Activated CD8-positive, alpha-beta memory T cell treated with anti-CD3 and anti-CD28 coated beads, Interleukin-2, amount 50 U/mL, for 24 hours (primary cell): ENCODE measurements around the gene PCDHGA10.
"Not testable (repeated sequence)": the region's sequence is repeated elsewhere in the genome, so short reads cannot be mapped to it uniquely, and the experiment has no call there.

Experiments
- DNase-seq: peaks from one replicate; pipeline ENCODE4 v3.0.0-alpha.2; 2020; ENCODE audit errors: extremely low read depth

Gene PCDHGA10

DNA sequence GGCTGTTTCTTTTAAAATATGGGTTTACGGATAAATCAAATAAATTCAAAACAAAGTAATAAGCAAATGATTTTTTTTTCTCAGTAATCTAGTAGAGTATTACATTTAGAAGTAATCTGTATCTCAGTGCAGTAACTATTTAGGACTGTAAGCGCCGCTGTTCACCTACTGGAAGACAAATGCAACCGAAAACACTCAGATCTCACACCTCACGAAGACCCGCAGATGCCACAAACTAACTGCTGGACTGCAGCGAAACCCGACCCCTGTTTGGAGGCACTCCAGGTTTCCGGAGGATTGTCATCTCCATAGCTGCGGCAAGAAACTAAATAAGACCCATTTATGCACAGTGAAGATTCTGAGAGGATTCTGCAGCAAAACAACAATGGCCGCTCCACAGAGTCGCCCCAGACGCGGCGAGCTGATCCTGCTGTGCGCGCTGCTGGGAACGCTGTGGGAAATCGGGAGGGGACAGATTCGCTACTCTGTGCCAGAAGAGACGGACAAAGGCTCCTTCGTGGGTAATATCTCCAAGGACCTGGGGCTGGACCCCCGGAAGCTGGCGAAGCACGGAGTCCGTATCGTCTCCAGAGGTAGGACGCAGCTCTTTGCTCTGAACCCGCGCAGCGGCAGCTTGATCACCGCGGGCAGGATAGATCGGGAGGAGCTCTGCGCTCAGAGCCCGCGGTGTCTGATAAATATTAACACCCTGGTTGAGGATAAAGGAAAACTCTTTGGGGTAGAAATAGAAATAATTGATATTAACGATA is 20.2 kb upstream of the PCDHGA10 start, which contains the start of gene PCDHGA8:
Gene PCDHGA8, plus strand, starts transcription at position 205 of the 770 bp plus-strand sequence. Its CDS starts 181 bp downstream, at position 386.
- DNase-seq = no peak

DNA sequence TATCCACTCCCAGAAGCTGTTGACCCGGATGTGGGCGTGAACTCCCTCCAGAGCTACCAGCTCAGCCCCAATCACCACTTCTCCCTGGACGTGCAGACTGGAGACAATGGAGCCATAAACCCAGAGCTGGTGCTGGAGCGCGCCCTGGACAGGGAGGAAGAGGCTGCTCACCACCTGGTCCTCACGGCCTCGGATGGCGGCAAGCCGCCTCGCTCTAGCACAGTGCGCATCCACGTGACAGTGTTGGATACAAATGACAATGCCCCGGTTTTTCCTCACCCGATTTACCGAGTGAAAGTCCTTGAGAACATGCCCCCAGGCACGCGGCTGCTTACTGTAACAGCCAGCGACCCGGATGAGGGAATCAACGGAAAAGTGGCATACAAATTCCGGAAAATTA is 19.5 kb upstream of the PCDHGA10 start:
- no peak for DNase-seq

DNA sequence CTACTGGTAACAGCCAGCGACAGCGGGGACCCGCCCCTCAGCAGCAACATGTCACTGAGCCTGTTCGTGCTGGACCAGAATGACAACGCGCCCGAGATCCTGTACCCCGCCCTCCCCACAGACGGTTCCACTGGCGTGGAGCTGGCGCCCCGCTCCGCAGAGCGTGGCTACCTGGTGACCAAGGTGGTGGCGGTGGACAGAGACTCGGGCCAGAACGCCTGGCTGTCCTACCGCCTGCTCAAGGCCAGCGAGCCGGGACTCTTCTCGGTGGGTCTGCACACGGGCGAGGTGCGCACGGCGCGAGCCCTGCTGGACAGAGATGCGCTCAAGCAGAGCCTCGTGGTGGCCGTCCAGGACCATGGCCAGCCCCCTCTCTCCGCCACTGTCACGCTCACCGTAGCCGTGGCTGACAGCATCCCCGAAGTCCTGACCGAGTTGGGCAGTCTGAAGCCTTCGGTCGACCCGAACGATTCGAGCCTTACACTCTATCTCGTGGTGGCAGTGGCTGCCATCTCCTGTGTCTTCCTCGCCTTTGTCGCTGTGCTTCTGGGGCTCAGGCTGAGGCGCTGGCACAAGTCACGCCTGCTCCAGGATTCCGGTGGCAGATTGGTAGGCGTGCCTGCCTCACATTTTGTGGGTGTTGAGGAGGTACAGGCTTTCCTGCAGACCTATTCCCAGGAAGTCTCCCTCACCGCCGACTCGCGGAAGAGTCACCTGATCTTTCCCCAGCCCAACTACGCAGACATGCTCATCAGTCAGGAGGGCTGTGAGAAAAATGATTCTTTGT is 18.2 kb upstream of the PCDHGA10 start:
- DNase-seq = not testable (repeated sequence)

DNA sequence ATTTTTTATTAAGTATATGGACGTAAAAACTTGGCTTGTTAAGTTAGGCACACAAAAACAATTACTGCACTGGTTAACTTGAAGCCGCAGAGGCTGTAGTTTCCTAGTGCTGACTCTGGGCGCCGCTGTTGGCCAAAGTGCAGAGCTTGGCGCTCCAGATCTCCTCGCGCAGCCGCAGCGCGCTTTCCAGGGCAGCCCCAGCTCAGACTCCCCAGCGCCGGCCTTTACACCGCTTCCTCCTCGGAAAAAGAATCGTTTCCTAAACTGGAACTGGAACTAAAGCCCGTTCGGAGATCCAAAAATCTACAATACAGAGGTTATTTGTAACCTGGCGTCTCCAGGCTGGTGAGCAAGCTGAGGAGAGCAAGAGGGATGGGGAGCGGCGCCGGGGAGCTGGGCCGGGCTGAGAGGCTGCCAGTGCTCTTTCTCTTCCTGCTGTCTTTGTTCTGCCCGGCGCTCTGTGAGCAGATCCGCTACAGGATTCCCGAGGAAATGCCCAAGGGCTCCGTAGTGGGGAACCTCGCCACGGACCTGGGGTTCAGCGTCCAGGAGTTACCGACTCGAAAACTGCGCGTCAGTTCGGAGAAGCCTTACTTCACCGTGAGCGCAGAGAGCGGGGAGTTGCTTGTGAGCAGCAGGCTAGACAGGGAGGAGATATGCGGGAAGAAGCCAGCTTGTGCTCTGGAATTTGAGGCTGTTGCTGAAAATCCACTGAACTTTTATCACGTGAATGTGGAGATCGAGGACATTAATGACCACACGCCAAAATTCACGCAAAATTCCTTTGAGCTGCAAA is 14.8 kb upstream of the PCDHGA10 start, which contains the start of gene PCDHGB5:
Gene PCDHGB5, plus strand, starts transcription at position 192 of the 796 bp plus-strand sequence. Its CDS starts 181 bp downstream, at position 373.
- not testable (repeated sequence) for DNase-seq

DNA sequence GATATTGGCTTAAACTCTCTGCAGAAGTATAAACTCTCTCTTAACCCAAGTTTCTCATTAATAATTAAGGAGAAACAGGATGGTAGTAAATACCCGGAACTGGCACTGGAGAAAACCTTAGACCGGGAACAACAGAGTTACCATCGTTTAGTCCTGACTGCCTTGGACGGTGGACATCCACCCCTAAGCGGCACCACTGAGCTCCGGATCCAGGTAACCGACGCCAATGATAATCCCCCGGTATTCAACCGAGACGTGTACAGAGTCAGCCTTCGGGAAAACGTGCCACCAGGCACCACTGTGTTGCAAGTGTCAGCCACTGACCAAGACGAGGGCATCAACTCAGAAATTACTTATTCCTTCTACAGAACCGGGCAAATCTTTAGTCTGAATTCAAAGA is 14.2 kb upstream of the PCDHGA10 start:
- DNase-seq = no peak

DNA sequence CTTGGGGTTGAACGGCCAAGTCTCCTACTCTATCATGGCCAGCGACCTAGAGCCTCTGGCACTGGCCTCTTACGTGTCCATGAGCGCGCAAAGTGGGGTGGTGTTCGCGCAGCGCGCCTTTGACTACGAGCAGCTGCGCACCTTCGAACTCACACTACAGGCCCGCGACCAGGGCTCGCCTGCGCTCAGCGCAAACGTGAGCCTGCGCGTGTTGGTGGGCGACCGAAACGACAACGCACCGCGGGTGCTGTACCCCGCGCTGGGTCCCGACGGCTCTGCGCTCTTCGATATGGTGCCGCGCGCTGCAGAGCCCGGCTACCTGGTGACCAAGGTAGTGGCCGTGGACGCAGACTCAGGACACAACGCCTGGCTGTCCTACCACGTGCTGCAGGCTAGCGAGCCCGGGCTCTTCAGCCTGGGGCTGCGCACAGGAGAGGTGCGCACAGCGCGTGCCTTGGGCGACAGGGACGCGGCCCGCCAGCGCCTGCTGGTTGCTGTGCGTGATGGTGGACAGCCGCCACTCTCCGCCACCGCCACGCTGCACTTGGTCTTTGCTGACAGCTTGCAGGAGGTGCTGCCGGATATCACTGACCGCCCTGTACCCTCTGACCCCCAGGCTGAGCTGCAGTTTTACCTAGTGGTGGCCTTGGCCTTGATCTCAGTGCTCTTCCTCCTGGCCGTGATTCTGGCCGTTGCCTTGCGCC is 13.1 kb upstream of the PCDHGA10 start:
- DNase-seq = no peak

DNA sequence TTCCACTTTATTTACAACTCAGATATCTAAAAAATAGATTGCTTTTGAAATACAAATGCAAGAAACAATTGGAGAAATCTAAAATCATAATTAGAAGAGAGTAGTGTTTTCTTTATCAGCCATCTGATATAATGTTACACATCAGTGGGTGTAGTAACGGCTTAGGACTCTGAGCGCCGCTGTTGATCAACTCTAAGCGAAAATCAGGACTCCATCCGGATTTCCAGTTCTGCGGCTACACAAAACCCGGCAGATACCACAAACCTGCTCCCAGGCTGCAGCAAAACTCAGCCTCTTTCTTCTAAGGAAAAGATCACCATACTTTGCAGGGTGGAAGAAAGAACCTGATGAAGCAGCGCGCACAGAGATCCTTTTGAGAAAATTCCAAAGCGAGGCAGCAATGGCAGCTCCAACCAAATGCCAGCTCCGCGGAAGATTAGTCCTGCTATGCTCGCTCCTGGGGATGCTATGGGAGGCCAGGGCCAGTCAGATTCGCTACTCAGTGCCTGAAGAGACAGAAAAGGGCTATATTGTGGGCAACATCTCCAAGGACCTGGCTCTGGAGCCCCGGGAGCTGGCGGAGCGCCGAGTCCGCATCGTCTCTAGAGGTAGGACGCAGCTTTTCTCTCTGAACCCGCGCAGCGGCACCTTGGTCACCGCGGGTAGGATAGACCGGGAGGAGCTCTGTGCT is 10.1 kb upstream of the PCDHGA10 start, which contains the start of gene PCDHGA9:
Gene PCDHGA9, plus strand, starts transcription at position 226 of the 691 bp plus-strand sequence. Its CDS starts 175 bp downstream, at position 401.
- DNase-seq = no peak

DNA sequence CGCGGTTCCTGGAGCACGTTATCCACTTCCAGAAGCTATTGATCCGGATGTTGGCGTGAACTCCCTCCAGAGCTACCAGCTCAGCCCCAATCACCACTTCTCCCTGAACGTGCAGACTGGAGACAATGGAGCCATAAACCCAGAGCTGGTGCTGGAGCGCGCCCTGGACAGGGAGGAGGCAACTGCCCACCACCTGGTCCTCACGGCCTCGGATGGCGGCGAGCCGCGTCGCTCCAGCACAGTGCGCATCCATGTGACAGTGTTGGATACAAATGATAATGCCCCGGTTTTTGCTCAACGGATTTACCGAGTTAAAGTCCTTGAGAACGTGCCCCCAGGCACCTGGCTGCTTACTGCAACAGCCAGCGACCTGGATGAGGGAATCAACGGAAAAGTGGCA is 9.4 kb upstream of the PCDHGA10 start:
- no peak for DNase-seq

DNA sequence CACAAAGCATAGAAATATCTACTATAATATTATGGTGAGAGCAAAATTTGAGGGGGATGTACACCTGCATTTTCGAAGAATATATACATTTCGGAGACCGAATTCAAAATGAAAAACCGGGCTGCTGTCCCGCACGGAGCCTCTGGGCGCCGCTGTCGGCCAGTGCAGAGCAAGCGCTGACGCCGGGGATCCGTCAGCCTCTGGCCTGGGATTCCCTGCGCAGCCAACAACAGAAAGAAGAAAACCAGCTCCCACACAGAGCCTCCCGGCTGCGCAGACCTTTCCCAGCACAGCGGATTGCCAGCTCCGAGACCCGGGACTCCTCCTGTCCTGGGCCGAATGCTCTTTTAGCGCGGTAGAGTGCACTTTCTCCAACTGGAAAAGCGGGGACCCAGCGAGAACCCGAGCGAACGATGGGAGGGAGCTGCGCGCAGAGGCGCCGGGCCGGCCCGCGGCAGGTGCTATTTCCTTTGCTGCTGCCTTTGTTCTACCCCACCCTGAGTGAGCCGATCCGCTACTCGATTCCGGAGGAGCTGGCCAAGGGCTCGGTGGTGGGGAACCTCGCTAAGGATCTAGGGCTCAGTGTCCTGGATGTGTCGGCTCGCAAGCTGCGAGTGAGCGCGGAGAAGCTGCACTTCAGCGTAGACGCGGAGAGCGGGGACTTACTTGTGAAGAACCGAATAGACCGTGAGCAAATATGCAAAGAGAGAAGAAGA is 4.8 kb upstream of the PCDHGA10 start, which contains the start of gene PCDHGB6:
Gene PCDHGB6, plus strand, starts transcription at position 232 of the 716 bp plus-strand sequence. Its CDS starts 182 bp downstream, at position 414.
- DNase-seq = not testable (repeated sequence)

DNA sequence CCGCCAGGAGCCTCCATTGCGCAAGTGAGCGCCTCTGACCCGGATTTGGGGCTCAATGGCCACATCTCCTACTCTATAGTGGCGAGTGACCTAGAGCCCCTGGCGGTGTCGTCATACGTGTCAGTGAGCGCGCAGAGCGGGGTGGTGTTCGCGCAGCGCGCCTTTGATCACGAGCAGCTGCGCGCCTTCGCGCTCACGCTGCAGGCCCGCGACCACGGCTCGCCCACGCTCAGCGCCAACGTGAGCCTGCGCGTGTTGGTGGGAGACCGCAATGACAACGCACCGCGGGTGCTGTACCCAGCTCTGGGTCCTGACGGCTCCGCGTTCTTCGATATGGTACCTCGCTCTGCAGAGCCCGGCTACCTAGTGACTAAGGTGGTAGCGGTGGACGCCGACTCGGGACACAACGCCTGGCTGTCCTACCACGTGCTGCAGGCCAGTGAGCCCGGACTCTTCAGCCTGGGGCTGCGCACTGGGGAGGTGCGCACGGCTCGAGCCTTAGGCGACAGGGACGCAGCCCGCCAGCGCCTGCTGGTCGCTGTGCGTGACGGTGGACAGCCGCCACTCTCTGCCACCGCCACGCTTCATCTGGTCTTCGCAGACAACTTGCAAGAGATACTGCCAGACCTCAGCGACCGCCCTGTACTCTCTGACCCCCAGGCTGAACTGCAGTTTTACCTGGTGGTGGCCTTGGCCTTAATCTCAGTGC is 3.0 kb upstream of the PCDHGA10 start:
- DNase-seq = no peak

DNA sequence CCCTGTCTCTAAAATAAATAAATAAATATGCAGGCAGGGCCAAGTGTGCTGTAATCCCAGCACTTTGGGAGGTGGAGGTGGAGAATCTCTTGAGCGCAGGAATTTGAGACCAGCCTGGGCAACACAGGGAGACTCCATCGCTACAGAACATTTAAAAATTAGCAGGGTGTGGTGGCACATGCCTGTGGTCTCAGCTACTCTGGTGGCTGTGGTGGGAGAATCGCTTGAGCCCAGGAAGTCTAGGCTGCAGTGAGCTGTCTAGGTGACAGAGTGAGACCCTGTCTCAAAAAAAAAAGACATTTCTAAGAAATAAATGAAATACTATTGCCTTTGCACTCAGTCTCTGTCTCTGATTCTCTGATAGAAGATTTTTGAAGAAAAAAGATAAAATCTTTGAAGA is 1.2 kb upstream of the PCDHGA10 start:
- DNase-seq = no peak

DNA sequence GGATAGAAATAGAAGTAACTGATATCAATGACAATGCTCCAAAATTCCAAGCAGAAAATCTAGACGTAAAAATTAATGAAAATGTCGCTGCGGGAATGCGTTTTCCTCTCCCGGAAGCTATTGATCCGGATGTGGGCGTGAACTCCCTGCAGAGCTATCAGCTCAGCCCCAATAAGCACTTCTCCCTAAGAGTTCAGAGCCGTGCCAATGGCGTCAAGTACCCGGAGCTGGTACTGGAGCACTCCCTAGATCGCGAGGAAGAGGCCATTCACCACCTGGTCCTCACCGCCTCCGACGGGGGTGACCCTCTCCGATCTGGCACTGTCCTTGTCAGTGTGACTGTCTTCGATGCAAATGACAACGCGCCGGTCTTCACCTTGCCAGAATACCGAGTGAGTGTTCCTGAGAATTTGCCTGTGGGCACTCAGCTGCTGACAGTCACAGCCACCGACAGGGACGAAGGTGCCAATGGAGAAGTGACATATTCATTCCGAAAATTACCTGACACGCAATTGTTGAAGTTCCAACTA is 818 bp downstream of the PCDHGA10 start:
- DNase-seq = no peak

DNA sequence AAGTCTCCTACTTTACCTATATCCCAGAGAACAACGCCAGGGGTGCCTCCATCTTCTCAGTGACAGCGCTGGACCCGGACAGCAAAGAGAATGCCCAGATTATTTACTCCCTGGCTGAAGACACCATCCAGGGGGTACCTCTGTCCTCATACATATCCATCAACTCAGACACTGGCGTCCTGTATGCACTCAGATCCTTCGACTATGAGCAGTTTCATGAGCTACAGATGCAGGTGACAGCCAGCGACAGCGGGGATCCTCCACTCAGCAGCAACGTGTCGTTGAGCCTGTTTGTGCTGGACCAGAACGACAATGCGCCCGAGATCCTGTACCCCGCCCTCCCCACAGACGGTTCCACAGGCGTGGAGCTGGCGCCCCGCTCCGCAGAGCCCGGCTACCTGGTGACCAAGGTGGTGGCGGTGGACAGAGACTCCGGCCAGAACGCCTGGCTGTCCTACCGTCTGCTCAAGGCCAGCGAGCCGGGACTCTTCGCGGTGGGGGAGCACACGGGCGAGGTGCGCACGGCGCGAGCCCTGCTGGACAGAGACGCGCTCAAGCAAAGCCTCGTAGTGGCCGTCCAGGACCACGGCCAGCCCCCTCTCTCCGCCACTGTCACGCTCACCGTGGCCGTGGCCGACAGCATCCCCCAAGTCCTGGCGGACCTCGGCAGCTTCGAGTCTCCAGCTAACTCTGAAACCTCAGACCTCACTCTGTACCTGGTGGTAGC is 1.9 kb downstream of the PCDHGA10 start:
- not testable (repeated sequence) for DNase-seq

DNA sequence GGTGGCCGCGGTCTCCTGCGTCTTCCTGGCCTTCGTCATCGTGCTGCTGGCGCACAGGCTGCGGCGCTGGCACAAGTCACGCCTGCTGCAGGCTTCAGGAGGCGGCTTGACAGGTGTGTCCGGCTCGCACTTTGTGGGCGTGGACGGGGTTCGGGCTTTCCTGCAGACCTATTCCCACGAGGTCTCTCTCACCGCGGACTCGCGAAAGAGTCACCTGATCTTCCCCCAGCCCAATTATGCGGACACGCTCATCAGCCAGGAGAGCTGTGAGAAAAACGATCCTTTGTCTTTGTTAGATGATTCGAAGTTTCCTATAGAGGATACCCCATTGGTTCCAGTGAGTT is 2.5 kb downstream of the PCDHGA10 start:
- DNase-seq = not testable (repeated sequence)

DNA sequence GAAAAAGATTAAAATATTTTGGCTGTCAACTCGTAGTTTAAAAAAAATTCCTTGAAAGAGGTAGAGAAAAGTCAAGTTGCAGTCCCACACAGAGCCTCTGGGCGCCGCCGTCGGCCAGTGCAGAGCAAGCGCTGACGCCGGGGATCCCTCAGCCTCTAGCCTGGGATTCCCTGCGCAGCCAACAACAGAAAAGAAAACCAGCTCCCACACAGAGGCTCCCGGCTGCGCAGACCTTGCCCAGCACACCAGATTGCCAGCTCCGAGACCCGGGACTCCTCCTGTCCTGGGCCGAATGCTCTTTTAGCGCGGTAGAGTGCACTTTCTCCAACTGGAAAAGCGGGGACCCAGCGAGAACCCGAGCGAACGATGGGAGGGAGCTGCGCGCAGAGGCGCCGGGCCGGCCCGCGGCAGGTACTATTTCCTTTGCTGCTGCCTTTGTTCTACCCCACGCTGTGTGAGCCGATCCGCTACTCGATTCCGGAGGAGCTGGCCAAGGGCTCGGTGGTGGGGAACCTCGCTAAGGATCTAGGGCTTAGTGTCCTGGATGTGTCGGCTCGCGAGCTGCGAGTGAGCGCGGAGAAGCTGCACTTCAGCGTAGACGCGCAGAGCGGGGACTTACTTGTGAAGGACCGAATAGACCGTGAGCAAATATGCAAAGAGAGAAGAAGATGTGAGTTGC is 4.8 kb downstream of the PCDHGA10 start, which contains the start of gene PCDHGB7:
Gene PCDHGB7, plus strand, starts transcription at position 184 of the 679 bp plus-strand sequence. Its CDS starts 183 bp downstream, at position 367.
- DNase-seq = not testable (repeated sequence)

DNA sequence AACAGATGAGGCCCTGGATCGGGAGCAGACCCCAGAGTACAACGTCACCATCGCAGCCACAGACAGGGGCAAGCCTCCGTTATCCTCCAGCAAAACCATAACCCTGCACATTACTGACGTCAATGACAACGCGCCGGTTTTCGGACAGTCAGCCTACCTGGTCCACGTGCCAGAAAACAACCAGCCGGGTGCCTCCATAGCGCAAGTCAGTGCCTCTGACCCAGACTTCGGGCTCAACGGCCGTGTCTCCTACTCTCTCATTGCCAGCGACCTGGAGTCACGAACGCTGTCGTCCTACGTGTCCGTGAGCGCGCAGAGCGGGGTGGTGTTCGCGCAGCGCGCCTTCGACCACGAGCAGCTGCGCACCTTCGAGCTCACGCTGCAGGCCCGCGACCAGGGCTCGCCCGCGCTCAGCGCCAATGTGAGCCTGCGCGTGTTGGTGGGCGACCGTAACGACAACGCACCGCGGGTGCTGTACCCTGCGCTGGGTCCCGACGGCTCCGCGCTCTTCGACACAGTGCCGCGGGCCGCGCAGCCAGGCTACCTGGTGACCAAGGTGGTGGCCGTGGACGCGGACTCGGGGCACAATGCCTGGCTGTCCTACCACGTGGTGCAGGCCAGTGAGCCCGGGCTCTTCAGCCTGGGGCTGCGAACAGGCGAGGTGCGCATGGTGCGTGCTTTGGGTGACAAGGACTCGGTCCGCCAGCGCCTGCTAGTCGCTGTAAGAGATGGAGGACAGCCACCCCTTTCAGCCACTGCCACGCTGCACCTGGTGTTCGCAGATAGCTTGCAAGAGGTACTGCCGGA is 6.5 kb downstream of the PCDHGA10 start:
- no peak for DNase-seq
